Chondrocyte (in vitro differentiated cells): ENCODE measurements around the gene SLC30A7. TPM values are rescaled to one million over a fixed set of nuclear protein-coding genes. Genes with fewer than 3 reads are reported as not detected.

ENCODE experiments used
- DNase-seq: peaks from one replicate; pipeline ENCODE4 v3.0.0; 2021; ENCODE audit warnings: mixed read lengths, low spot score
- H3K27ac Mint-ChIP-seq: one replicate; pipeline ENCODE4 v1.8.0; 2021; ENCODE audit warnings: mild to moderate bottlenecking, moderate library complexity, mixed read lengths; ENCODE audit not compliant: unreplicated experiment
- H3K27me3 Mint-ChIP-seq: 2 replicates; pipeline ENCODE4 v1.8.0; 2021; ENCODE audit warnings: low read depth, mixed read lengths
- H3K36me3 Mint-ChIP-seq: 2 replicates; pipeline ENCODE4 v1.8.0; 2021; ENCODE audit warnings: low read depth, mixed read lengths
- H3K4me1 Mint-ChIP-seq: 2 replicates; pipeline ENCODE4 v1.8.0; 2021; ENCODE audit warnings: low read depth, mild to moderate bottlenecking, mixed read lengths
- H3K4me3 Mint-ChIP-seq: one replicate; pipeline ENCODE4 v1.8.0; 2021; ENCODE audit warnings: mild to moderate bottlenecking, moderate library complexity, mixed read lengths; ENCODE audit not compliant: unreplicated experiment
- H3K9me3 Mint-ChIP-seq: 2 replicates; pipeline ENCODE4 v1.8.0; 2021; ENCODE audit warnings: low read depth, mixed read lengths
- CTCF ChIP-seq: fragments of 200-600 bp; sonication (generic); IDR thresholded peaks from 2 replicates; pipeline ENCODE4 v1.5.0; 2021; ENCODE audit warnings: antibody characterized with exemption, mild to moderate bottlenecking, moderate library complexity
- total RNA-seq: library from RNA; stranded (reverse); gene quantifications from 3 replicates; pipeline ENCODE4 v1.2.1, GENCODE V29; 2021

SLC30A7 gene
- total RNA-seq, 1 donor from 2014 or later, result 46.1 TPM

GRCh38 chr1:100953960-100954730 is 58.3 kb downstream of the SLC30A7 start:
- Mint-ChIP-seq H3K27ac (no peak overlapping the region), H3K9me3 (no peaks in the 10 kb centered on the region), H3K36me3 (peaks cover 12% of the 10 kb centered on the region), H3K27me3 (no peaks in the 10 kb centered on the region), H3K4me3 (no peak overlapping the region), H3K4me1 (peaks cover 20% of the 10 kb centered on the region)
- no peak for DNase-seq
- TF ChIP-seq CTCF, result no peak

- TF ChIP-seq CTCF, result no peak
- Mint-ChIP-seq H3K4me1 (peaks cover 12% of the 10 kb centered on the region), H3K27ac (no peak overlapping the region), H3K36me3 (peaks cover 15% of the 10 kb centered on the region), H3K9me3 (no peaks in the 10 kb centered on the region), H3K27me3 (no peaks in the 10 kb centered on the region), H3K4me3 (no peak overlapping the region)
- DNase-seq, result no peak
Measured at GRCh38 chr1:100955322-100955721, 59.4 kb downstream of the SLC30A7 start.

GRCh38 chr1:100959502-100960060 is 63.7 kb downstream of the SLC30A7 start:
- H3K9me3 Mint-ChIP-seq, result no peaks in the 10 kb centered on the region
- no peak for TF ChIP-seq CTCF
- H3K36me3 Mint-ChIP-seq, result peaks cover 14% of the 10 kb centered on the region
- peaks cover 3% of the 10 kb centered on the region for H3K4me1 Mint-ChIP-seq
- H3K27ac Mint-ChIP-seq, result no peak overlapping the region
- H3K27me3 Mint-ChIP-seq, result no peaks in the 10 kb centered on the region
- DNase-seq, result no peak
- no peak overlapping the region for H3K4me3 Mint-ChIP-seq

- no peak for TF ChIP-seq CTCF
- Mint-ChIP-seq H3K27ac (no peak overlapping the region), H3K27me3 (no peaks in the 10 kb centered on the region), H3K4me3 (no peak overlapping the region), H3K9me3 (no peaks in the 10 kb centered on the region), H3K36me3 (peaks cover 15% of the 10 kb centered on the region), H3K4me1 (peaks cover 3% of the 10 kb centered on the region)
- DNase-seq, result no peak
Measured at GRCh38 chr1:100960098-100960497, 64.2 kb downstream of the SLC30A7 start.

- H3K27me3 Mint-ChIP-seq, result no peaks in the 10 kb centered on the region
- H3K4me3 Mint-ChIP-seq, result no peak overlapping the region
- H3K9me3 Mint-ChIP-seq, result no peaks in the 10 kb centered on the region
- no peak for TF ChIP-seq CTCF
- H3K36me3 Mint-ChIP-seq, result peaks cover 21% of the 10 kb centered on the region
- DNase-seq, result no peak
- no peak overlapping the region for H3K27ac Mint-ChIP-seq
- peaks cover 8% of the 10 kb centered on the region for H3K4me1 Mint-ChIP-seq
Measured at GRCh38 chr1:100968621-100969020, 72.7 kb downstream of the SLC30A7 start.
